ENCODE results near the gene ADO. TPM values are rescaled to one million over a fixed set of nuclear protein-coding genes. Genes with fewer than 3 reads are reported as not detected.

ADO gene
- total and polyA plus RNA-seq, 10 of the 15 experiments (the other 5 are each of a cell fraction or from before 2014, with no cell fraction given): 4.3 to 44.6 (median 18.7) TPM

- no TSS peak for BruUV-seq (replicated peaks)
- DNase-seq (ENCODE audit: low read depth, low spot score) (peak; percentile 92), FAIRE-seq (peak; percentile 99), ATAC-seq (peak; percentile 78)
- Histone ChIP-seq H3K9ac (ENCODE audit: control insufficient read depth, insufficient read depth, low read length) (peak within 1 kb of the TSS; percentile 73), H3K27ac (ENCODE audit: control insufficient read depth, insufficient read depth) (peak within 1 kb of the TSS; percentile 72), H3K79me2 (ENCODE audit: control insufficient read depth, insufficient read depth, low read length) (peaks cover 29% of the 10 kb centered on the region), H3K27me3 (replicated peaks in 1 of 2; ENCODE audit: control insufficient read depth in 2 of 2, insufficient read depth in 2 of 2, low read length in 1 of 2) (peaks cover 1 to 8% of the 10 kb centered on the region in 2 experiments; a peak in 3 of 4 replicates), H3K4me2 (ENCODE audit: control insufficient read depth, insufficient read depth) (peak within 1 kb of the TSS; percentile 100), H3K36me3 (ENCODE audit: control insufficient read depth in 2 of 2, insufficient read depth in 2 of 2, low read length in 1 of 2) (no peaks in the 10 kb centered on the region; a peak in 1 of 4 replicates), H3K4me3 (peak within 1 kb of the TSS; percentile 72), H4K20me1 (ENCODE audit: control insufficient read depth, insufficient read depth) (no peaks in the 10 kb centered on the region), H3K4me1 (ENCODE audit: control insufficient read depth, insufficient read depth, low read length) (peaks cover 19% of the 10 kb centered on the region), H2AFZ (ENCODE audit: control insufficient read depth, low read depth, low read length) (peak within 1 kb of the TSS; percentile 84), H3K9me3 (replicated peaks; ENCODE audit: control insufficient read depth, insufficient read depth, low read length) (no peaks in the 10 kb centered on the region; the same call in 2 of the 3 replicates)
- SMC1A ChIA-PET (ENCODE audit: uncharacterized antibody, unreplicated experiment): interaction anchor here (0.7 to 7.9 kb wide), 38 partner anchors 10 to 814 kb away, joined by 3 to 131 read pairs (median 5); partner anchors contain the start of gene ADO
- intact Hi-C loops (cut with micrococcal nuclease; ENCODE audit: unreplicated experiment) (loop anchor here (1.0 to 5.0 kb wide), 7 partner anchors 36 to 379 kb away; no protein-coding TSS in a partner anchor), in situ Hi-C loops (cut with MboI) (no loop called here)
- POLR2A ChIA-PET: interaction anchor here (0.5 to 6.5 kb wide), 23 partner anchors 9 to 323 kb away, joined by 3 to 46 read pairs (median 4); partner anchors contain the start of gene ADO
- CTCF ChIA-PET: interaction anchor here (0.7 to 7.5 kb wide), 37 partner anchors 9 to 379 kb away, joined by 3 to 123 read pairs (median 5); no protein-coding TSS in a partner anchor
- RAD21 ChIA-PET (ENCODE audit: unreplicated experiment): interaction anchor here (0.7 to 6.5 kb wide), 46 partner anchors 10 to 378 kb away, joined by 3 to 132 read pairs (median 6); partner anchors contain the start of gene ADO
- 1% methylated on average over 52 of the region's 53 CpGs for WGBS (ENCODE audit: insufficient coverage, insufficient replicate concordance, low lambda C conversion rate, missing lambda C conversion rate)
- TF ChIP-seq KAT2A (conservative IDR thresholded peaks at IDR 0.05; ENCODE audit: control insufficient read depth, low read depth, low read length) (no peak), EP300 (IDR thresholded peaks at IDR 0.05; ENCODE audit: borderline replicate concordance in 1 of 2, control insufficient read depth in 1 of 2, low read depth in 2 of 2, low read length in 2 of 2) (peak in 1 of 2 experiments; percentile 56; a peak in 3 of 4 replicates), TBL1XR1 (IDR thresholded peaks at IDR 0.05; ENCODE audit: low read depth, low read length) (peak; percentile 75; the same call in 1 of the 2 replicates), STAT3 (IDR thresholded peaks at IDR 0.05; ENCODE audit: low read depth, low read length) (no peak), CHD4 (IDR thresholded peaks at IDR 0.05) (no peak), SIN3A (IDR thresholded peaks at IDR 0.05; ENCODE audit: low read depth, low read length) (peak; percentile 22; the same call in 1 of the 2 replicates), CREM (IDR thresholded peaks at IDR 0.05; ENCODE audit: low read depth) (peak; percentile 57), BHLHE40 (IDR thresholded peaks at IDR 0.05; ENCODE audit: borderline replicate concordance in 1 of 2, low read depth in 2 of 2, low read length in 1 of 2) (peak; percentile 86 to 96), SP1 (IDR thresholded peaks at IDR 0.05; ENCODE audit: low read depth, low read length) (peak; percentile 21), ZNF592 (IDR thresholded peaks at IDR 0.05) (no peak), MAX (IDR thresholded peaks at IDR 0.05; ENCODE audit: low read depth, low read length) (no peak; the same call in 1 of the 2 replicates), ZNF24 (IDR thresholded peaks at IDR 0.05) (no peak), ZNF384 (IDR thresholded peaks at IDR 0.05; ENCODE audit: borderline replicate concordance, low read depth, low read length) (peak; percentile 97), JUNB (IDR thresholded peaks at IDR 0.05) (peak; percentile 69), IRF4 (IDR thresholded peaks at IDR 0.05; ENCODE audit: low read depth, low read length) (0 out of 2 replicates have a peak, but pooled peaks have one; percentile 10), FOXK2 (IDR thresholded peaks at IDR 0.05) (no peak), GABPA (IDR thresholded peaks at IDR 0.05; ENCODE audit: low read depth) (0 out of 2 replicates have a peak, but pooled peaks have one; percentile 46), CBX5 (IDR thresholded peaks at IDR 0.05; ENCODE audit: low read depth) (no peak), HCFC1 (IDR thresholded peaks at IDR 0.05; ENCODE audit: low read length) (no peak)
Observed at GRCh38 chr10:62816331-62817120, 12.0 kb downstream of the ADO start, which contains the start of gene EGR2. EGR2 (minus strand) TSS chr10:62816366; CDS start chr10:62816029, 337 bp downstream.
